LHCN-M2 (cell line): ENCODE results near the gene STYK1. TPM values are rescaled to one million over a fixed set of nuclear protein-coding genes. Genes with fewer than 3 reads are reported as not detected.

Experiments
- total RNA-seq: library from RNA; depleted of rRNA; stranded (reverse); fragments of >200 nt; gene quantifications from 2 replicates; pipeline ENCODE4 v1.2.3, GENCODE V29; 2014; rRNA removed

Gene STYK1
- total RNA-seq, 1 experiment from 2014 or later, result 1.7 TPM

Other genes starting within 250 kb of the STYK1 start
- 0.96 and 2.0 TPM in 2 replicates for gene KLRC2, start 238.0 kb downstream of the STYK1 start, total RNA-seq
- gene KLRC1, start 220.7 kb downstream of the STYK1 start, total RNA-seq, result not detected in 2 replicates
- gene EIF2S3B, start 168.2 kb downstream of the STYK1 start, total RNA-seq, result 0.32 and 0.34 TPM in 2 replicates
- gene MAGOHB, start 60.4 kb downstream of the STYK1 start, total RNA-seq, result 34.2 and 47.0 TPM in 2 replicates
- gene YBX3, start 49.3 kb upstream of the STYK1 start, total RNA-seq, result 137 and 159 TPM in 2 replicates
- 0.32 TPM in 1 of 2 replicates, not detected in the other for gene TAS2R7, start 128.6 kb upstream of the STYK1 start, total RNA-seq
- not detected in 2 replicates for gene TAS2R8, start 133.2 kb upstream of the STYK1 start, total RNA-seq
- gene TAS2R9, start 136.1 kb upstream of the STYK1 start, total RNA-seq, result 0.34 TPM in 1 of 2 replicates, not detected in the other
- 0.19 and 0.40 TPM in 2 replicates for gene TAS2R10, start 152.3 kb upstream of the STYK1 start, total RNA-seq
- 0.34 and 1.9 TPM in 2 replicates for gene PRR4, start 175.4 kb upstream of the STYK1 start, total RNA-seq
- 6.6 and 8.7 TPM in 2 replicates for gene PRH1, start 210.2 kb upstream of the STYK1 start, total RNA-seq
- gene TAS2R13, start 235.5 kb upstream of the STYK1 start, total RNA-seq, result 0.06 and 0.63 TPM in 2 replicates